Retinal pigment epithelial cell (primary cell): Measurements from ENCODE around the gene CYB5R2.
A peak's percentile ranks its signal among the peaks of the same experiment; 100 is the strongest.

Experiments
- DNase-seq: peaks from one replicate; pipeline ENCODE4 v3.0.0-alpha.2; 2010; ENCODE audit warnings: low read depth
- H3K4me3 ChIP-seq: 2 replicates; pipeline ENCODE4 v1.5.1; 2011; ENCODE audit warnings: mild to moderate bottlenecking, low read length, control low read depth, moderate library complexity
- CTCF ChIP-seq: conservative IDR thresholded peaks from 2 replicates; pipeline ENCODE4 v1.5.1; 2011; ENCODE audit warnings: low read depth, low read length, control low read depth, inconsistent platforms

The CYB5R2 gene

DNA sequence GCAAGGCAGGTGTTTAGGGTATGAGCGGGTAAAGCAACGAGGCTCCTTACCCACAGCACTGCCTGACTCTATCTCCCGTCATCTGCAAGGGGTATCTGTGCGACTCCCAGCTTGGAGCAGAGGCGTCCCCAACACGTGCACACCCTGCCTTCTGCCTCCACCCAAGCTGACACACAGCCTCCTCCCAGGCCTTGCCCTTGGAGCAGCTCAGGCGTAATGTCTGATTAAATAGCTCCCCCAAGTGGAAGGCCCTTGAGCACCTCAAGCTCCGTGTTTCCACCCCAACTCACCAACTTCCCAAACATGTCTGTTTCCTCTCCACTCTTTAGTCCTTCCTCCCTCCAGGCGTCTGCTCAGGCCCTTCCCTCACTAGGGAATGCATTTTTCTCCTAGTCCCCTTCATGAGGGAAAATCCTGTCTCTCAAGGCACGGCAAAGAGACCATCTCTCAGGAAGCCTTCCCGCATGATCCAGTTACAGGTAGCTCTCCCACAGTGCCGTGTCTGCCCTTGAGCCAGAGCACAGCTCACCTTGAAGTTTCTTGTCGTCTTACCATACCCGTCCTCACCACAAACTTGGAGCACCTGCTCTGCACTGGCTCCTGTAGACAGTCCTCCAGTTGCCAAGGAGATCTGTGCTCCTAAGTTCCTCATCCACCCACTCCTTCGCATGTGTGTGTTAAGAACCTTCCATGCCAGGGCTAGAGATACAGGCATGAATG is 15.8 kb downstream of the CYB5R2 start:
- no peak overlapping the region for H3K4me3 ChIP-seq
- TF ChIP-seq CTCF = peak; percentile 67
- peak; percentile 41 for DNase-seq

DNA sequence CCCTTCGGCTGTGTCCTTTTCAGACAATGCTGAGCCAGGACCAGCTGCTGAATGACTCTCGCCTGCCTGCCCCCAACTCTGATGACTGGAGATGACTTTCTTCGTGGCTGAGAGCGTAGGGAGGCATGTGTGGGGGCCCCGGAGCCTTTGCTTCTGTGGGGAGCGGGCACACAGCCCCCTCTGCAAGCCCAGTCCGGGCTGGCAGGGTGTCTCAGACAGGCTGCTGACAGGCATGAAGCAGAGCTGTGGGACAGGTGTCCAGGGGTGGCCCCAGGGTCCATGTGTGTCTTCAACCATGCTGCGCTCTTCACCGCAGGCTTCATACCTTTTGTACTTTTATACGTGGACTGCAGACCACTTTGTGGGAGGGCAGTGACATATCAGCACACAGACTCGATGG is 16.6 kb downstream of the CYB5R2 start:
- H3K4me3 ChIP-seq = no peak overlapping the region
- TF ChIP-seq CTCF = no peak
- DNase-seq = no peak

DNA sequence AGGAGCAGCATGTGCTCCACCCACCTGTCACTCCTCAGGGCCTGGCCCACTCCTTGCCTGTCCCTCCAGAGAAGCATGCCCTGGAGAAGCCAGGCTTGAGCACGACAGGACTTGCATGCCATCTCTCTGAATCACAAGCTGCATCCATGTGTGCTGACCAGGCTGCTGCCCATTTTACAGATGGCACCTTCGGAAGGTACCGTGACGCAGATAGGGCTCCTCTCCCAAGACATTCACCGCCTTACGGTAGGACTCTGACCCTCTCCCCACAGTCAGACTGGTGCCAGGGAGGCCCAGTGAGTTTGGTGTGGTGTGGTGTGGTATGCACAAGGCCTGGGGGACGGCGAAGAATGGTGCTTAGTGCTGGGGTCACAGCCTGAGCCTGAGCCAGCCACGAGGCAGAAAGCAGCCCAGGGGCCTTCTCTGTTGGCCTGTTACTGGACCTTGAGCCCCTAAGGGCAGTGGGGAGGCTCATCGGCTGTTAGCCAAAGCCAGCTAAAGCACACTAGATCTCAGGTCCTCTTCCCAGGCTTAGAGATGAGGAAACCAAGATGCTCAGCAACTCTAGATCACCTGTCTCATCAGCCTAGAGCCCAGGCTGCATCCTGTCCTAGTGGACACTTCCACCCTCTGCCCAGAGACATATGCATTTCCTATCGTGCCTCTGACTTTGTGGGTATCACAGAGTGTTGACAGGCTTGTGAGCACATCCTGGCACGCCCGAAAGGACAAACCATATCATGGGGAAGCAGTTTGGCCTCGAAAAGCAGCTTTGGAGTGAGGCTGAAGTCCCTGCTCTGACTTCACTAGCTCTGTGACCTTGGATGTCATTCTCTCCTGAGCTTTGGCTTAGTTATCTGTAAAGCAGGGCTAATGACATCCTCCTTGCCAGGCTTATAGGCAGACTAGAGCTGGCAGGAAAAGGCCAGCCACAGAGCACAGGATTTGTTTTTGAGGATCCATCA is 17.8 kb downstream of the CYB5R2 start:
- no peak for DNase-seq
- H3K4me3 ChIP-seq = no peak overlapping the region
- no peak for TF ChIP-seq CTCF

DNA sequence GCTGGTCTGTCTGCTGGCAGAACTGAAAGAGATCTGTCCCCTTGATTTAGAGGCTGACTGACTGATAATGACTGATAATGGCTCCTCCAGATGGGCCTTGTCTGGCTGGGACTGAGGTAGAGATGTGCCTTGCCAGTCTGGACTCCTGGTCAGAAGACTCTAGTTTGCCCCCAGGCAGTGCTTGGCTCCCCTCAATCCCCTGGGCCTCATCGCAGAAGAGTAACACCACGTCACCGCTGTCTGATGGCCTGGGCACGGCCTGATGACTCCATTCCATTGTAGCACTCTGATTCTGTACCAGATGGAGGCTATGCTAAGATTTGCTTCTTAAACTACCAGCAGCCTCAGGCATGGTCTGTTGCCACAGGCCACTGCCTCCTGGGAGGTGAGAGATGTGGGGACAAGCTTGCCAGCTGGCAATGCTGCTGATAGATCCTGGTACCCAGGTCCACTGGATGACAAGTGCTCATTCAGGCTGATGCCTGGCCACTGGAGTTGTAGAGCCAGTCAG is 19.1 kb downstream of the CYB5R2 start:
- no peak for DNase-seq
- no peak for TF ChIP-seq CTCF
- no peak overlapping the region for H3K4me3 ChIP-seq

DNA sequence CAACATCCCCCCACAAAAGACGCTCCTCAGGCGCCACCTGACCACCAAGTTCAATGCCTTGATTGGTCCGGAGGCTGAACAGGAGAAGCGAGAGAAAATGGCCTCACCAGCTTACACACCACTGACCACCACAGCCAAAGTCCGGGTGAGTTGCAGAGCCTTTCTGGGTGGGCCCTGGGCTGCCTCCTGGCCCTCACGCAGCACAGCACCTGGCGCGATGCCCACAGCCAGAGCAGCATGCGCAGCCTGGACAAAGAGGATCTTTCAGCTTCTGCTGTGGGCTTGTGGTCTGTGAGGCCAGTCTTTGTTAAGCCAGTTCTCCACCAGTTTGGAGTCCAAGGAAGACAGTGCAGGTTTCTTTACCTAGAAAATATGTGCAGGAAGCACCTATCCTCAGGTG is 21.6 kb downstream of the CYB5R2 start:
- no peak overlapping the region for H3K4me3 ChIP-seq
- TF ChIP-seq CTCF = no peak
- no peak for DNase-seq

DNA sequence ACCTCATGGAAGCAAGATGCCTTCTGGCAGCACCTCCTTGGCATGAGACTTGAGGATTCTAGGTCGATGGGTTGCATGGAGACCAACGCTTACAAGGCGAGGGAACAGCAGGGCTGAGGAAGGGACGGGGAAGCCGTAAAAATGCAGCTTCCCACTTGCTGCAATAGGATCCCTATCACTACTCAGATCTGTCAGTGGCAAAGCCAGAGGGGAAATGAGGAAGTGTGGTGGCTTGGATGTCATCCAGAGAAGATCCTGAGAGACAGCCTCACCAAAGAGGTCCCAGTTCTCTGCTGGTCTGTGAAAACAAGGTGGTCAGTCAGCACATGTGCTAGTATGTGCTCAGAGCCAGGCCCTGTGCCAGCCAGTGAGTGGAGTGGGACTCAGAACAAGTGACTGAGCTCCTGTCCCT is 22.2 kb downstream of the CYB5R2 start:
- no peak for DNase-seq
- no peak for TF ChIP-seq CTCF
- no peak overlapping the region for H3K4me3 ChIP-seq
